Tibial artery (tissue), 4 donors: ENCODE measurements around the gene POFUT2.

Experiments
- DNase-seq, 2 donors: peaks; one replicate each; pipeline ENCODE4 v3.0.0-alpha.2; 2019
- H3K27ac ChIP-seq, 2 donors: fragments of 200-600 bp; sonication (generic) in 1 of 2; 1 replicate in 1 of 2; 2 replicates in 1 of 2; pipeline ENCODE4 v1.5.1; 2018 to 2019; ENCODE audit warnings: mild to moderate bottlenecking in 1 of 2
- H3K27me3 ChIP-seq, 2 donors: fragments of 200-600 bp; sonication (generic) in 1 of 2; one replicate each; pipeline versions ENCODE4 v1.5.1 to v1.6.0; 2016 to 2019
- H3K36me3 ChIP-seq, 3 donors: fragments of 200-600 bp; sonication (generic) in 2 of 3; one replicate each; pipeline ENCODE4 v1.5.1; 2016 to 2019; ENCODE audit warnings: mild to moderate bottlenecking in 2 of 3
- H3K4me1 ChIP-seq, 4 donors: fragments of 200-600 bp; sonication (generic) in 2 of 4; 1 replicate in 3 of 4; 2 replicates in 1 of 4; pipeline ENCODE4 v1.5.1; 2016 to 2019
- H3K4me3 ChIP-seq, 2 donors: fragments of 200-600 bp; sonication (generic) in 1 of 2; 1 replicate in 1 of 2; 2 replicates in 1 of 2; pipeline ENCODE4 v1.5.1; 2018 to 2019; ENCODE audit warnings: mild to moderate bottlenecking in 2 of 2
- H3K9me3 ChIP-seq, 3 donors: fragments of 200-600 bp; sonication (generic) in 1 of 3; one replicate each; pipeline ENCODE4 v1.5.1; 2016 to 2019
- CTCF ChIP-seq, 2 experiments: fragments of 200-600 bp in 1 of 2; fragments of 450-650 bp in 1 of 2; IDR thresholded peaks; one replicate each; pipeline ENCODE4 v1.5.1; 2017 to 2019; ENCODE audit warnings: antibody characterized with exemption in 2 of 2, mild to moderate bottlenecking in 1 of 2, moderate library complexity in 1 of 2
- intact Hi-C: fragments of 100-400 bp; cut with DNase I; formaldehyde crosslinking; loops from one replicate; pipeline ENCODE4 v1.15.0; 2023; ENCODE audit warnings: low total_unique reads

Gene POFUT2

GRCh38 chr21:45286671-45287437, 841 bp downstream of the POFUT2 start:
- peak; percentile 21 to 66 for DNase-seq
- TF ChIP-seq CTCF (IDR thresholded peaks at IDR 0.05): no peak
- peak overlapping the region; percentile 28 to 84 for H3K27ac ChIP-seq

GRCh38 chr21:45285266-45285931, 2.3 kb downstream of the POFUT2 start:
- no peak for TF ChIP-seq CTCF (IDR thresholded peaks at IDR 0.05)
- H3K4me1 ChIP-seq: peaks cover 0 to 26% (median 18%) of the 10 kb centered on the region in 4 donors
- no peak overlapping the region for H3K4me3 ChIP-seq
- peaks cover 51 to 57% (median 57%) of the 10 kb centered on the region in 3 donors for H3K36me3 ChIP-seq
- DNase-seq: peak; percentile 15 to 63
- H3K9me3 ChIP-seq: no peaks in the 10 kb centered on the region
- no peaks in the 10 kb centered on the region for H3K27me3 ChIP-seq
- H3K27ac ChIP-seq: no peak overlapping the region
- intact Hi-C loops: loop anchor here (10.0 kb wide), 1 partner anchor 341 kb away; the partner anchor contains the start of gene SLX9

More at GRCh38 chr21:45286671-45287437, 841 bp downstream of the POFUT2 start:
- Histone ChIP-seq H3K9me3 (no peaks in the 10 kb centered on the region), H3K36me3 (peaks cover 36 to 42% (median 42%) of the 10 kb centered on the region in 3 donors), H3K4me1 (peaks cover 0 to 35% (median 27%) of the 10 kb centered on the region in 4 donors), H3K4me3 (peak overlapping the region; percentile 79 to 81), H3K27me3 (no peaks in the 10 kb centered on the region)
- intact Hi-C loops: loop anchor here (10.0 kb wide), 1 partner anchor 342 kb away; the partner anchor contains the start of gene SLX9

- Histone ChIP-seq H3K36me3 (peaks cover 61 to 67% (median 67%) of the 10 kb centered on the region in 3 donors), H3K27me3 (no peaks in the 10 kb centered on the region), H3K9me3 (no peaks in the 10 kb centered on the region), H3K4me3 (no peak overlapping the region), H3K4me1 (peaks cover 0 to 26% (median 18%) of the 10 kb centered on the region in 4 donors), H3K27ac (no peak overlapping the region)
- DNase-seq: peak; percentile 3 to 54
- no peak for TF ChIP-seq CTCF (IDR thresholded peaks at IDR 0.05)
- intact Hi-C loops: loop anchor here (10.0 kb wide), 1 partner anchor 340 kb away; the partner anchor contains the start of gene SLX9
Measured at GRCh38 chr21:45284456-45284741, 3.3 kb downstream of the POFUT2 start.

GRCh38 chr21:45283611-45284455, 3.9 kb downstream of the POFUT2 start:
- Histone ChIP-seq H3K36me3 (peaks cover 63 to 73% (median 73%) of the 10 kb centered on the region in 3 donors), H3K27me3 (no peaks in the 10 kb centered on the region)
- peak; percentile 18 to 61 for DNase-seq

More at GRCh38 chr21:45283611-45284455, 3.9 kb downstream of the POFUT2 start:
- H3K4me1 ChIP-seq: peaks cover 0 to 26% (median 16%) of the 10 kb centered on the region in 4 donors
- no peak overlapping the region for H3K27ac ChIP-seq
- no peak for TF ChIP-seq CTCF (IDR thresholded peaks at IDR 0.05)
- intact Hi-C loops: loop anchor here (10.0 kb wide), 1 partner anchor 339 kb away; the partner anchor contains the start of gene SLX9
- H3K4me3 ChIP-seq: no peak overlapping the region
- no peaks in the 10 kb centered on the region for H3K9me3 ChIP-seq
